ENCODE measurements around the gene SLC6A6. TPM values are rescaled to one million over a fixed set of nuclear protein-coding genes. Genes with fewer than 3 reads are reported as not detected.

SLC6A6 gene
- polyA plus RNA-seq (ENCODE audit: low read depth in 6 of 6): 1 to 10 TPM; 4.7 to 9.1 (median 6.2) TPM

DNA sequence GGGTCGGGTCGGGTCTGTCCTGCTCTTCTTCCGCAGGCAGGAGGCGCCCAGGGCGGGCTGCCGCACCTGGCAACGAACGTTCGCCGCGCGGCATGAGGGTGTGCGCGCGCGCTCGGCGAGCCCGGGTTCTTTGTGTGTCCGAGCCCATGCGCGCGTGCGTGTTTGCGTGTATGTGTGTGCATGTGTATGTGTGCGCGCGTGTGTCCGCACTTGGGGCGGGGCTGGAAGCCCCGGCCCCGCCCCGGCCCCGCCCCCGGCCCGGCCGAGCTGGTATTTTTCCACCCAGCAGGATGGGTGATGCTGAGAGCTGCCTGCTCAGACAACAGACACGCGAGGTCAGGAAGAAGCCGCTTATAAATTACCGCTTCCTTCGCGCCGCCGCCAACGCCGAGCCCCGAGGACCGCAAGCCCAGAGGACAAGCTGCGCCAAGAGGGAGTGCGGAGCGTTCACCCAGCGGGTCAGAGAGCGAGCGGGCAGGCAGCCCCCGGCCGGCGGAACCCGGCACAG is at the start of gene SLC6A6:
Gene SLC6A6, plus strand, starts transcription at position 303 of the 508 bp plus-strand sequence. CDS start 41,029 bp downstream, outside the sequence.
- ATAC-seq (ENCODE audit: low read depth in 2 of 2): peak; percentile 78 to 80
- Mint-ChIP-seq H3K9me3 (no peaks in the 10 kb centered on the region), H3K4me1 (peaks cover 45 to 66% (median 63%) of the 10 kb centered on the region in 3 donors), H3K27ac (peak within 1 kb of the TSS; percentile 83 to 99 (median 98)), H3K36me3 (no peaks in the 10 kb centered on the region), H3K4me3 (peak within 1 kb of the TSS; percentile 88 to 99 (median 97)), H3K27me3 (no peaks in the 10 kb centered on the region)
- DNase-seq: peak; percentile 91

DNA sequence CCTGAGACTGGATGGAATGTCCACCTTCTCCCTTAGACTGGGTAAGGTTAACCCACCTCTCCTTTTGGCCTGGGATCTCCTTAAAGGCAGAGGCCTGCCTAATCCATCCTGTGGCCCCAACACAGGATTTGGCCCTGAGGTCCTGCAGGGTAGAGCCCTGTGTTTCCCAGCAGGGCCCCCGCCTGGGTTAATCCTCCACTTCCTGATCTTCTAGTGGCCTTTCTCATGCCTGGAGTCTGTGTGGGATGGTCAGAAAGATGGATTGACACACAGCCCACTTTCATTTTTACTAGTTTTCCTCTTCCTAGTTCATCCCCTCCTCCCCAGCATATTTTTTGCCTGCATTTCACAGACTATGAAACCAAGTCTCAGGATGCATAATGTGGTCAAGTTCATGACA is 48.9 kb upstream of the SLC6A6 start:
- ATAC-seq (ENCODE audit: low read depth in 2 of 2): no peak
- peaks cover 0 to 4% (median 0%) of the 10 kb centered on the region in 3 donors for H3K4me1 Mint-ChIP-seq
- H3K9me3 Mint-ChIP-seq: peaks cover 0 to 4% (median 0%) of the 10 kb centered on the region in 7 donors
- DNase-seq: no peak
- no peak overlapping the region for H3K4me3 Mint-ChIP-seq
- no peak overlapping the region for H3K27ac Mint-ChIP-seq
- H3K27me3 Mint-ChIP-seq: peaks cover 0 to 14% (median 4%) of the 10 kb centered on the region in 3 donors
- no peaks in the 10 kb centered on the region for H3K36me3 Mint-ChIP-seq

DNA sequence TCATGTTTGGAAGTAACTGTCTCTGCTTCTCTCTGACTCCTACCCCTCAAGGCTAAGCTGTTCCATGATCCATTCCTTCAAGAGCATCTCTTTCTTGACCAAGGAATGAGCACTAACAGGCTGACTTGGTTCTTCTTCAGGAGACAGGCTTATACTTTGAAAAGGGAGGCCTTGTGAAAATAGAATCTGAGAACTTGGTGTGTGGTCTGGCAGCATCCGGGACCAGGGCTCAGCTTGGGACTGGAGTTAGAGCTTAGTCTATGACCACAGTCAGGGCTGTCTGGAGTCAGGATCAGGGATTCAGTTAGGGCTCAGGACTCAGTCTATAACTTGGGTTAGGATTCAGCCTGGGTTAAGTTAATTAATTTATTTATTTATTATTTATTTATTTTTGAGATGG is 44.9 kb upstream of the SLC6A6 start:
- H3K27ac Mint-ChIP-seq: no peak overlapping the region
- no peaks in the 10 kb centered on the region for H3K36me3 Mint-ChIP-seq
- ATAC-seq (ENCODE audit: low read depth in 2 of 2) (no peak), DNase-seq (no peak)
- no peak overlapping the region for H3K4me3 Mint-ChIP-seq
- no peaks in the 10 kb centered on the region for H3K4me1 Mint-ChIP-seq
- H3K27me3 Mint-ChIP-seq: peaks cover 0 to 15% (median 0%) of the 10 kb centered on the region in 3 donors
- H3K9me3 Mint-ChIP-seq: no peaks in the 10 kb centered on the region

DNA sequence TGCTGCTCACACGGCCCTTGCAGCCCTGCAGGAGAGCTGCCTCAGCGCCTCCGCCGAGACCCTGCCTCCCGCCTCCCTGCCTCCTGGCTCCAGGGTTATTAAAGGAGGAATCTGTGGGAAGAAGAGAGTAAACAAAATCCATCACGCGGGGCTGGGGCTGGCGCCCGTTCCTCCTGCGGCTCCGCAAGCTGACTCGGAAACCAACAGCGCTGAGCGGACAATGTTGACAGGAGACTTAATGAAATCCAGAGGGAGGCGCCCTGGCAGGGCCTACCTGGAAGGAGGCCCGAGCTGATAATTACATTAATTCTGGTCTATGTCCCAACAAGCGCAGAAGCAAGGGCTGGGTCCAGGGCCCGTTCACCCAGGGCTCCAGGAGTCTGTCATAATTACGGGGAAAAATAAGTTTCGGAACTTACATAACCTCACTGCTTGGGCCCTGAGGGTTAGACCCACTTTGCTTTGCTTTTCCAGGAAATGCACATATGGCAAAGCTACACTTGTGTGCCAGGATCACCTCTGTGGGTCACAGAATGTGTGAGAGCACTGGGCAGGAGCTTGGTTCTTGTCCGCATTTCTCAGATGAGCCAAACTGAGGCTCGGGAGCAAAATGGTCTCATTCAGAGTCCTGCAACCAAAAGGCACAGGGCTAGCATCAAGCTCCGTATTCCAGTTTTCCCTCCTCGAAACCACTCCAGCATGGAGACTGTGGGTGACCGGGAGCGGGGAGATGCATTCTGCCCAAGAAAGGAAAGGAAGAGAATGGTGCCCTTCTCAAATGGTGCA is 43.8 kb upstream of the SLC6A6 start:
- no peak for DNase-seq
- Mint-ChIP-seq H3K9me3 (no peaks in the 10 kb centered on the region), H3K4me3 (peak overlapping the region in 1 of 8 donors; percentile 36), H3K4me1 (no peaks in the 10 kb centered on the region), H3K27ac (no peak overlapping the region), H3K27me3 (peaks cover 0 to 15% (median 0%) of the 10 kb centered on the region in 3 donors), H3K36me3 (no peaks in the 10 kb centered on the region)
- no peak for ATAC-seq (ENCODE audit: low read depth in 2 of 2)

DNA sequence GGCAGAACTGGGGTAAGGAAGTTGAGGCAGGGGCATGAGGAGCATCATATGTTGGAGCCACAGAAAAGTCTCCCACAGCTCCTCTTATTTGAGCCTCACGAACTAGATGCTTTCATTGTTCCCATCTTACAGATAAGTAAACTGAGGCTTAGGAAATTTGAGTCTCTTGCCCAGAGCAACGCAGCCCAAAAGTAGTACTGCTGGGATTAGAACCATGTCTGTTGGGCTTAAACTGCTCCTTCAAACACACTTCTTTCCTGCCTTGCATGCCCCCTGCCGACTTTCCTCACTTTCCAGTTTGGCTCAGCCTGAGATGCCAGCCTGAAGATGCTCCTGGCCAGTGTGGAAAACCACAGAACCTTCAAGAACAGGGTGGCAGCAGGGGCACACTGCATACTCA is 43.1 kb upstream of the SLC6A6 start:
- Mint-ChIP-seq H3K27me3 (peaks cover 0 to 15% (median 0%) of the 10 kb centered on the region in 3 donors), H3K9me3 (no peaks in the 10 kb centered on the region), H3K4me1 (no peaks in the 10 kb centered on the region), H3K36me3 (no peaks in the 10 kb centered on the region), H3K27ac (no peak overlapping the region), H3K4me3 (no peak overlapping the region)
- no peak for ATAC-seq (ENCODE audit: low read depth in 2 of 2)
- no peak for DNase-seq

DNA sequence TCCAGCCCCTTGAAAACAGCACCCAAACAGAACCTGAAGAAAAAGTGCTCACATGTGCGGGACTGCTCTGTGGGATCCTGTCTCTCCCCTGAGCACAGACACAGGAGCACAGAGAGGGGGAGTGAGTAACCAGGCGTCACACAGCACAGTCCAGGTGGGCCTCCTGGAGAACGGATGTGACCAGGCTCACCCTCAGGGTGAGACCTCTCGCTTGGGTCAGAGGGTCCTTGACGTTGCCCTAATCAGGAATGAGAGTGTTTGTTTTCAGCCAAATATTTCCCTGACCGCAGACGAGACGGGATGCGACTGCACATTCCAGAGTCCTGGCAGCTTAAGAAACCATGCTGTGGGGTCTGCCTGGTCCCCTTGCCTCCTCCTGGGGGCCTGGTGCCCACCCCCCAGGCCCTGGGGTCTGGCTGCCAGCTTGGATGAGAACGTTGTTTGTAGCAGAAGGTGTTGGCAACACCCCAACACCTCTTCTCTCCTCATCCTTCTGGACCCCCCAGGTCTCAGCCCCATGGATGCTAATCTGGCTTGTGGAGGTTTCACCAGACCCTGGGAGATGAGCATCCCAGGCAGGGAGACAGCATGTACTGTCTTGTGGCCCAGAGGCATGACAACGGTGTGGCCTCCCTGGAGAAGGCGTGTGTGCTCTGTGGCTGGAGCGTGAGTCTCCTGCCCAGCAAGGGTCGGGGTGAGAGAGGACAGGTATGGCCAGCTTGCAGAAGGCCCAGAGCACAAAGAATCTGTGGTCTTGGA is 42.1 kb upstream of the SLC6A6 start:
- ATAC-seq (ENCODE audit: low read depth in 2 of 2) (no peak), DNase-seq (no peak)
- no peaks in the 10 kb centered on the region for H3K4me1 Mint-ChIP-seq
- no peak overlapping the region for H3K27ac Mint-ChIP-seq
- H3K9me3 Mint-ChIP-seq: no peaks in the 10 kb centered on the region
- no peaks in the 10 kb centered on the region for H3K36me3 Mint-ChIP-seq
- H3K4me3 Mint-ChIP-seq: no peak overlapping the region
- H3K27me3 Mint-ChIP-seq: peaks cover 0 to 21% (median 0%) of the 10 kb centered on the region in 3 donors

DNA sequence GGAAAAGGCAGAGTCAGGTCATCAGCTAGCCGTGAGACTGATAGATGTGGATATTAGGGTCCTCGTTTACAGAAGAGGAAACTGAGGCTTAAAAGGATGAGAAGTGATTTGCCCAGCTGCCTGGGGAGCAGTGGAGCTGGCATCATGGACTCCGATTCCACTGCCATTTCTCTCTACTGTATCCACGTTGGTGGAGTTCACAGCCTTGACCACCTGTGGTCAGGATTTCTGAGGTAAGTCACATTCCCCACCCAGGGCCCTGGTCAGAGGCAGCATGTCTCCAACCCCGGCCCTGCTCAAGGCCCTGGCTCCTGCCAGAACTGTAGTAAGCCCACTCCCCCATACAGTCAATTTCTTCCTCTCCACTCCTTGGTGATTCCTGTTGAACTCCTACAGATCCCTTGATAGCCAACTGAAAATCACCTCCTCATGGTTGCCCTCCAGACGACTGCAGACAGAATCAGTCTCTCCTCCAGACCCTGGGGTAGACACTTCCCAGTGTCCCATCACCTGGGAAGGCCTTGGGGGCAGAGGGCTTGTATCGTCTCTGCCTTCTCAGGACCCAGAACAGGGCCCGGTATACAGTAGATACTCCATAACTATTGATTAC is 41.2 kb upstream of the SLC6A6 start:
- Mint-ChIP-seq H3K4me3 (peak overlapping the region in 1 of 8 donors; percentile 60), H3K36me3 (no peaks in the 10 kb centered on the region), H3K4me1 (no peaks in the 10 kb centered on the region), H3K9me3 (no peaks in the 10 kb centered on the region), H3K27me3 (peaks cover 0 to 22% (median 0%) of the 10 kb centered on the region in 3 donors), H3K27ac (peak overlapping the region in 1 of 6 donors; percentile 56)
- DNase-seq (no peak), ATAC-seq (ENCODE audit: low read depth in 2 of 2) (no peak)

DNA sequence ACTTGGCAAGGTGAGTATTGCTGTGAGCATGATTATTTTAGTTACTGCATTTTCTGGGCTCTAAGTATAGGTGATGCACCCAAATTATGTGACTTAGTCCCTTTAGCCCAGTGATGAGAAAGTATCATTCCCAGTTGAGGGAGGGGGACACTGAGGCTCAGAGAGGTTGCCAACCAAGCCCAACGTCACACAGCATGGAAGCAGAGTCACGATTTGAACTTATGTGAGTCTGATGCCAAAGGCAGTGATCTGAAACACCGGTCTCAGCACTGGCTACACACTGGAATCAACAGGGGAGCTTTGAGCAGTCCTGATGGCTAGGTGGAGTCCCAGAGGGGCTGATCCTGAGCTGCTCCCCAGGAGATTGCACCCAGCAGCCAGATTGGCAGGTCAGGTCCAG is 39.5 kb upstream of the SLC6A6 start:
- Mint-ChIP-seq H3K27ac (peak overlapping the region in 1 of 6 donors; percentile 65), H3K9me3 (no peaks in the 10 kb centered on the region), H3K4me3 (no peak overlapping the region), H3K36me3 (no peaks in the 10 kb centered on the region), H3K27me3 (peaks cover 0 to 36% (median 10%) of the 10 kb centered on the region in 3 donors), H3K4me1 (no peaks in the 10 kb centered on the region)
- ATAC-seq (ENCODE audit: low read depth in 2 of 2) (no peak), DNase-seq (no peak)

DNA sequence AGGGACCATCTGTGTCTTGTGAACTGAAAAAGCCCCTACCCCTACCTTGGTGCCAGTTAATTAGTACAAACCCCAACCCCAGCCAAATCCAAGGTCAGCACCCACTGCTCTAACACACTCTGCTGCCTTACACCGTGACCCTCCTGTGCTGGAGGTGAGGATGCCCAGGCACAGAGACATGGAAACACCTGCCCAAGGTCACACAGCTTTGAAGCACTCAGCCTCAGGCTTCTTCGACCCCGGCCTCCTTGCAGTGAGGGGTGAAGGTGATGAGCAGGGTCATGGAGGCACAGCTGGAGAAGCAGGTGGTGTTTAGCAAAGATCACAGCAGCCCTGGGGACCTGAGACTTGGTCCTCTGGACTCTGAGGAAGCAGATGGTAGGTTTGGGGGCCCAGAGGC is 39.0 kb upstream of the SLC6A6 start:
- H3K36me3 Mint-ChIP-seq: no peaks in the 10 kb centered on the region
- peak overlapping the region in 1 of 6 donors; percentile 73 for H3K27ac Mint-ChIP-seq
- H3K4me1 Mint-ChIP-seq: no peaks in the 10 kb centered on the region
- H3K9me3 Mint-ChIP-seq: no peaks in the 10 kb centered on the region
- no peak overlapping the region for H3K4me3 Mint-ChIP-seq
- DNase-seq: no peak
- H3K27me3 Mint-ChIP-seq: peaks cover 0 to 36% (median 10%) of the 10 kb centered on the region in 3 donors
- no peak for ATAC-seq (ENCODE audit: low read depth in 2 of 2)

DNA sequence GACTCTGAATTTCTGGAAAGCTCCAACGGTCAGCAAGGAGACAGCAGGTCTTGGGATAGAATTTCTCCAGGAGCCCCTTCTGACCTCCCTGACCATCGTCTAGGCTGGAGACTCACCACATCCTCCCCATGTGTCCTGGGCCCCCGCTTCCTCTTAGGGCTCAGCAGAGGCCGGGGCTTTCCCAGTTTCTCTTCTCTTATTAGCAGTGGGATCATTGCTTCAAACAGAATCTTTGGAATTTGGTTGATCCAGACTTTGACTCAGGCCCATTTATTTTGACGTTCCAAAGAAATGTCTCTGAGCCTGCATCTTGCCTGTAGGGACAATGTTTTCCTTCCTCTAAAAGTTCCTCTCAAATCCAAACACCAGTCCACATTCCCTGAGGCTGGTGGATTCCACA is 38.4 kb upstream of the SLC6A6 start:
- no peaks in the 10 kb centered on the region for H3K9me3 Mint-ChIP-seq
- ATAC-seq (ENCODE audit: low read depth in 2 of 2): no peak
- no peak overlapping the region for H3K4me3 Mint-ChIP-seq
- H3K27me3 Mint-ChIP-seq: peaks cover 0 to 32% (median 10%) of the 10 kb centered on the region in 3 donors
- H3K36me3 Mint-ChIP-seq: no peaks in the 10 kb centered on the region
- no peak overlapping the region for H3K27ac Mint-ChIP-seq
- no peaks in the 10 kb centered on the region for H3K4me1 Mint-ChIP-seq
- no peak for DNase-seq

DNA sequence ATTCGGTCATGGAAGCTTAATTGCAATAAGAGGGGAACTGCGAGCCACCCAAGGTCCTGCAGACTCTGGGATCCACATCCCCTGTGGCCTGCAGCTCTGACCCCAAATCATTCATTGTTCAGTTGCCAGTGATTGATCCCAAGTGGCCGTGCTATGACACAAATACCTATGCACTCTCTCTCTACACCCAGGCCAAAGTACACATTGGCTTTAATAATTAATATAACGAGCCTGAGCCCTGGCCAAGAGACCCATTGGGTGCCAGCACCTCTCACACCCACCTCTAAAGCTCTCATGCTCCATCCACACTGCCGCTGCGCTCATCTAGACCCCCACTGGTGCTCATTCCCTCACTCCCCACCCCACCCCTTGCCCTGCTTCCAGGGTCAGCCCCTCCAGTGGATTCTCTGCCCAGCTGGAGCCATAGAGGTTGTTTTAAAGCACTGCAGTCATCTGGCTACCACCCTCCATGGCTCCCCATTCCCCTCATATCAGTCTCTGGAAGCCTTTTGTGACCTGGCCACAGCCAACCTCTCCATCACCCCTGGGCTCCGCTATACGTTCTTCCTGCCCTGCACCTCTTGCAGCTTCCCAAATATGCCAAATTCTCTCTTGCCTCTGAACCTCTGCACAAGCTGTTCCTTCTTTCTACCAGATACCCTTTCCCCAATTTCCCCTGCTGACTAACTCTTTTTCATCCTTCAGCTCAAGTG is 37.7 kb upstream of the SLC6A6 start:
- H3K27ac Mint-ChIP-seq: peak overlapping the region in 1 of 6 donors; percentile 13
- ATAC-seq (ENCODE audit: low read depth in 2 of 2): no peak

DNA sequence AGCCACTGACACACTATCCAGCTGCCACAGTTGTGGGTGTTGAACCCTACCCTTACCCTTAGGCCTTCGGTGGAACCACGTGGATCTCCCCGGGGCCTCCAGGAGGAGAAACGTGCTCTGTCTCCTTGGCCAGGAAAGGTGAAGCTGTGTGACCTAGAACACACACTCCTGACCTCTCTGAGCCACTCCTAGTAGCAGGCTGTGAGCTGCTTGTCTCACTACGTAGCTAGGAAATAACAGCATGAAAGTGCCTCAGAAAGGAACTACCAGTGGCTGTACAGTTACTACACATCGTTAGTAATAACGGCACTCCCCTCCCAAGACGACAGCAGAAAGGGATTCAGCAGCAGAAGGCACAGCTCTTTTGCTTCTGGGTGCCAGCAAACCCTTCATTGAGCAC is 36.2 kb upstream of the SLC6A6 start:
- no peak for ATAC-seq (ENCODE audit: low read depth in 2 of 2)
- H3K27ac Mint-ChIP-seq: no peak overlapping the region
- no peak overlapping the region for H3K4me3 Mint-ChIP-seq
- H3K36me3 Mint-ChIP-seq: no peaks in the 10 kb centered on the region
- H3K27me3 Mint-ChIP-seq: peaks cover 4 to 22% (median 10%) of the 10 kb centered on the region in 3 donors
- DNase-seq: no peak
- H3K4me1 Mint-ChIP-seq: no peaks in the 10 kb centered on the region
- no peaks in the 10 kb centered on the region for H3K9me3 Mint-ChIP-seq

More for the DNA sequence above, 37.7 kb upstream of the SLC6A6 start:
- Mint-ChIP-seq H3K36me3 (no peaks in the 10 kb centered on the region), H3K4me1 (no peaks in the 10 kb centered on the region), H3K4me3 (no peak overlapping the region), H3K27me3 (peaks cover 0 to 25% (median 10%) of the 10 kb centered on the region in 3 donors), H3K9me3 (no peaks in the 10 kb centered on the region)
- DNase-seq: no peak

Data from naive B cell (primary cell).